ENCODE data around the gene CALD1. TPM values are rescaled to one million over a fixed set of nuclear protein-coding genes. Genes with fewer than 3 reads are reported as not detected.
A peak's percentile ranks its signal among the peaks of the same experiment; 100 is the strongest.

CALD1 gene
- total RNA-seq, 1 donor from 2014 or later = 71.8 TPM

DNA sequence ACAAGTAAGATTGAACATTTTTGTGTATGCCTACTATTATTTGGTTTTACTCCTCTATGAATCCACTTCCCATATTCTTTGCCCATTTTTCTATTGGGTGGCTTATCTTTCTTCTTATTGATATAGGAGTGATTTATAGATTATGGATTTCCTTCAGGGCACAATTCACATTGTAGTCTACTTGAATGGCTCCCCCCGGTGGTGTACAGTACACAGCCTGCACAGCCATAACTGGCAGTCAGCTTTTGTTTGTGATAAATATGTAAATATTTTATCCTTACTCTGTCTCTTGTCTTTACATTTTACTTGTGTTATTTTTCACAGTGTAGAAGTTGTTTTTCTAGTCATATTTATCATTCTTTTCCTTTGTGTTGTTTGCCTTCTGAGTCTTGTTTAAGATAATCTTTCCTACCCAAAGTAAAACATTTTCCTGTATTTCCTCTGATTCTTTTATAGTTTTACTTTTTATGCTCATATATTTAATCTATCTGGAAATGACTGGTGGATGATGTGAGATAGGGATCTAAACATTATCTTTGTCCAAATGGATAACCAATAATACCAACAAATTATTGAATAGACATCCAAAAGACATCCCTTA is 23.9 kb upstream of the CALD1 start:
- TF ChIP-seq, protein P1, sequence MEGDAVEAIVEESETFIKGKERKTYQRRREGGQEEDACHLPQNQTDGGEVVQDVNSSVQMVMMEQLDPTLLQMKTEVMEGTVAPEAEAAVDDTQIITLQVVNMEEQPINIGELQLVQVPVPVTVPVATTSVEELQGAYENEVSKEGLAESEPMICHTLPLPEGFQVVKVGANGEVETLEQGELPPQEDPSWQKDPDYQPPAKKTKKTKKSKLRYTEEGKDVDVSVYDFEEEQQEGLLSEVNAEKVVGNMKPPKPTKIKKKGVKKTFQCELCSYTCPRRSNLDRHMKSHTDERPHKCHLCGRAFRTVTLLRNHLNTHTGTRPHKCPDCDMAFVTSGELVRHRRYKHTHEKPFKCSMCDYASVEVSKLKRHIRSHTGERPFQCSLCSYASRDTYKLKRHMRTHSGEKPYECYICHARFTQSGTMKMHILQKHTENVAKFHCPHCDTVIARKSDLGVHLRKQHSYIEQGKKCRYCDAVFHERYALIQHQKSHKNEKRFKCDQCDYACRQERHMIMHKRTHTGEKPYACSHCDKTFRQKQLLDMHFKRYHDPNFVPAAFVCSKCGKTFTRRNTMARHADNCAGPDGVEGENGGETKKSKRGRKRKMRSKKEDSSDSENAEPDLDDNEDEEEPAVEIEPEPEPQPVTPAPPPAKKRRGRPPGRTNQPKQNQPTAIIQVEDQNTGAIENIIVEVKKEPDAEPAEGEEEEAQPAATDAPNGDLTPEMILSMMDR (conservative IDR thresholded peaks at IDR 0.05) = peak; percentile 68
- Mint-ChIP-seq H3K4me3 (no peak overlapping the region), H3K36me3 (ENCODE audit: low read depth) (no peaks in the 10 kb centered on the region), H3K9me3 (no peaks in the 10 kb centered on the region), H3K27ac (ENCODE audit: unreplicated experiment) (no peak overlapping the region), H3K4me1 (no peaks in the 10 kb centered on the region), H3K27me3 (ENCODE audit: low read depth) (no peaks in the 10 kb centered on the region)
- peak; percentile 29 for DNase-seq (ENCODE audit: low read depth, low spot score)

DNA sequence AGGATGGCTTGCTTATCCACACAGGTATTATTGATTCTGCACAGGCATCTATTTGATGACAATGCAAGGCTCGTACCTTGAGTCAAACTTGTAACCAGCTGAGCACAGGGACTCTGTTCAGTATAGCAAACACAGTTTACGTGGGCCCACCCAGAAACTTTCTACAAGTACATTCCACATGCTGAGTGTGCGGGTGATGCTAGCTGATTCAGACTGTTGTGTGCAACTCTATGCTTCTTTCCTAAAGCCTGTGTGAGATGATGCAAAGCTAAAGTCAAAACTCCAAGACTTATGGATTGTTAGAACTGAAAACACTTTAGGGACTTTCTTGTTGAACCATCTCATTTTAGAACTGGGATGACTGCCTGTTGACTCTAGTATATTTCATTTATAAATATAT is 21.5 kb upstream of the CALD1 start:
- Mint-ChIP-seq H3K9me3 (no peaks in the 10 kb centered on the region), H3K4me1 (no peaks in the 10 kb centered on the region), H3K36me3 (ENCODE audit: low read depth) (no peaks in the 10 kb centered on the region), H3K27ac (ENCODE audit: unreplicated experiment) (no peak overlapping the region), H3K27me3 (ENCODE audit: low read depth) (no peaks in the 10 kb centered on the region), H3K4me3 (no peak overlapping the region)
- no peak for DNase-seq (ENCODE audit: low read depth, low spot score)
- TF ChIP-seq, protein P1 (conservative IDR thresholded peaks at IDR 0.05) = no peak

DNA sequence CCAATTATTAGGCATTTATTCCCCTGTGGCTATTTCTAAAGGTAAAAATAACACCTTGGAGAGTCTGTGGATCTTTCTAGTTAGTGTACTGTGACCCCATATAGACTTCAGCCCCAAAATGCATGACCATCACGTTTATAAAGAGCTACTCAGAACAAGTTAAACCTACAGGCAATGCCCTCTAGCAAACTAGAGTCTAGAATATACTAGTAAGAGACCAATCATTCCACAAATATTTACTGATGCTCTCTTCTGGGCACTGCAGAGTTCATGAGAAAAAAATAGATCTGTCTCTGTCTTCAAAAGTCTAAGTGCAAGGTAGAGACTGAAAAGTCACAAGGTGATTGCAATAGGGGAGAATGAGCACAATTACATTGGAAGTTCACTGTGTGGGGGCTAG is 20.5 kb upstream of the CALD1 start:
- H3K27me3 Mint-ChIP-seq (ENCODE audit: low read depth) = no peaks in the 10 kb centered on the region
- H3K4me3 Mint-ChIP-seq = no peak overlapping the region
- DNase-seq (ENCODE audit: low read depth, low spot score) = no peak
- H3K4me1 Mint-ChIP-seq = no peaks in the 10 kb centered on the region
- TF ChIP-seq, protein P1 (conservative IDR thresholded peaks at IDR 0.05) = no peak
- H3K27ac Mint-ChIP-seq (ENCODE audit: unreplicated experiment) = no peak overlapping the region
- H3K36me3 Mint-ChIP-seq (ENCODE audit: low read depth) = no peaks in the 10 kb centered on the region
- H3K9me3 Mint-ChIP-seq = no peaks in the 10 kb centered on the region

DNA sequence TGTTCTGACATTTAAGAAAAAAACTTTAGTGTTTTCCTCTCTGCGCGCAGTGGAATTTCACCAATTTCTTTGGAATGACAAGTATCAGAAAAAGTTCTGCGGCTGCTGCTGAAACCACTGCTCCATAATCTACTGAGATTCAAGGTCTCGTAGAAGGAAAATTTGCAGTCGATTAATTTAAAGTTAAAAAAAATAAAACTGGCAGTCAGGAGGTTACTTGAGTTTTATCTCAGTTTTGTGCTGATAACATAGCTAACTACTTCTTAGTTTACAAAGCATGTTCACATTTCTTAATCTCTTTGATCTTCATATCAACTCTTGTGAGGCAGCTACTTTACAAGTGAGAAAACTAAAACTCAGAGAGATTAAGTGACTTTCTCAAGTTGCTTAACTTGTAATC is 18.2 kb upstream of the CALD1 start:
- H3K27me3 Mint-ChIP-seq (ENCODE audit: low read depth) = no peaks in the 10 kb centered on the region
- TF ChIP-seq, protein P1 (conservative IDR thresholded peaks at IDR 0.05) = no peak
- no peak overlapping the region for H3K27ac Mint-ChIP-seq (ENCODE audit: unreplicated experiment)
- H3K4me1 Mint-ChIP-seq = no peaks in the 10 kb centered on the region
- H3K9me3 Mint-ChIP-seq = peaks cover 2% of the 10 kb centered on the region
- H3K36me3 Mint-ChIP-seq (ENCODE audit: low read depth) = no peaks in the 10 kb centered on the region
- H3K4me3 Mint-ChIP-seq = no peak overlapping the region
- DNase-seq (ENCODE audit: low read depth, low spot score) = no peak

DNA sequence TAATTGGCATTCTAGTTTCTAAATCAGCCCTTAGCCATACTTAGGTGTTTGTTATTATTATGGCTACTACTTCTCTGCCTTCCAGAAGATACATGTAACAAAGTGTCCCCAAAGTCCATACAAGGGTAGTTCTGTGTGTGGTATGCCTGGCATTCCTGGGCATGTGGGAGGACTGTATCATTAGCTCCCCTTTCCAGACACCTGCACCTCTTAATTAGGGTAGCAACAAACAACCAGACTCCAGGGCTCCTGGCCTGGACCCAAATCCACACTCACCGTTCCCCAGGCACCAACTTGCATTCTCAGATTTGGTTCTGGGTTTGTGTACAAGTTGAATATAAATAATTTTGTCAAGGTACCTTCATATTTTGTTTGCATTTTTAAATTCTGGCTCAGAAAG is 15.5 kb upstream of the CALD1 start:
- no peak overlapping the region for H3K4me3 Mint-ChIP-seq
- peaks cover 2% of the 10 kb centered on the region for H3K9me3 Mint-ChIP-seq
- TF ChIP-seq, protein P1 (conservative IDR thresholded peaks at IDR 0.05) = no peak
- no peak for DNase-seq (ENCODE audit: low read depth, low spot score)
- H3K27me3 Mint-ChIP-seq (ENCODE audit: low read depth) = no peaks in the 10 kb centered on the region
- H3K27ac Mint-ChIP-seq (ENCODE audit: unreplicated experiment) = no peak overlapping the region
- H3K36me3 Mint-ChIP-seq (ENCODE audit: low read depth) = no peaks in the 10 kb centered on the region
- H3K4me1 Mint-ChIP-seq = peaks cover 8% of the 10 kb centered on the region
